ENCODE results near the gene RHOB.

RHOB gene

GRCh38 chr2:20448977-20449306 lies 2.1 kb downstream of the RHOB start:
- no peak overlapping the region for H3K4me3 ChIP-seq (ENCODE audit: low read depth, low read length)
- TF ChIP-seq CTCF (IDR thresholded peaks at IDR 0.05; ENCODE audit: insufficient read depth, low read depth, low read length, missing control alignments), result no peak
- no peak for DNase-seq (ENCODE audit: low read depth)

GRCh38 chr2:20449501-20450200 lies 2.8 kb downstream of the RHOB start:
- no peak overlapping the region for H3K4me3 ChIP-seq (ENCODE audit: low read depth, low read length)
- TF ChIP-seq CTCF (IDR thresholded peaks at IDR 0.05; ENCODE audit: insufficient read depth, low read depth, low read length, missing control alignments), result no peak
- DNase-seq (ENCODE audit: low read depth), result no peak

- DNase-seq (ENCODE audit: low read depth), result no peak
- TF ChIP-seq CTCF (IDR thresholded peaks at IDR 0.05; ENCODE audit: insufficient read depth, low read depth, low read length, missing control alignments), result no peak
- no peak overlapping the region for H3K4me3 ChIP-seq (ENCODE audit: low read depth, low read length)
These were observed 3.5 kb downstream of the RHOB start for GRCh38 chr2:20450201-20450999.

- no peak for TF ChIP-seq CTCF (IDR thresholded peaks at IDR 0.05; ENCODE audit: insufficient read depth, low read depth, low read length, missing control alignments)
- no peak for DNase-seq (ENCODE audit: low read depth)
- no peak overlapping the region for H3K4me3 ChIP-seq (ENCODE audit: low read depth, low read length)
These were observed 4.1 kb downstream of the RHOB start for GRCh38 chr2:20451000-20451290.

GRCh38 chr2:20451341-20451740 lies 4.5 kb downstream of the RHOB start:
- DNase-seq (ENCODE audit: low read depth), result no peak
- no peak for TF ChIP-seq CTCF (IDR thresholded peaks at IDR 0.05; ENCODE audit: insufficient read depth, low read depth, low read length, missing control alignments)

GRCh38 chr2:20451761-20452499 lies 5.1 kb downstream of the RHOB start:
- no peak for DNase-seq (ENCODE audit: low read depth)
- TF ChIP-seq CTCF (IDR thresholded peaks at IDR 0.05; ENCODE audit: insufficient read depth, low read depth, low read length, missing control alignments), result no peak
- no peak overlapping the region for H3K4me3 ChIP-seq (ENCODE audit: low read depth, low read length)

More at GRCh38 chr2:20451341-20451740, 4.5 kb downstream of the RHOB start:
- no peak overlapping the region for H3K4me3 ChIP-seq (ENCODE audit: low read depth, low read length)

All from GM12865 (cell line).